Measurements from ENCODE around the gene PCBP3. TPM values are rescaled to one million over a fixed set of nuclear protein-coding genes. Genes with fewer than 3 reads are reported as not detected.

PCBP3 gene
- total and polyA plus RNA-seq, 2 donors (not counting 3 experiments of a cell fraction or from before 2014, with no cell fraction given): 0.06 to 1.1 TPM

DNA sequence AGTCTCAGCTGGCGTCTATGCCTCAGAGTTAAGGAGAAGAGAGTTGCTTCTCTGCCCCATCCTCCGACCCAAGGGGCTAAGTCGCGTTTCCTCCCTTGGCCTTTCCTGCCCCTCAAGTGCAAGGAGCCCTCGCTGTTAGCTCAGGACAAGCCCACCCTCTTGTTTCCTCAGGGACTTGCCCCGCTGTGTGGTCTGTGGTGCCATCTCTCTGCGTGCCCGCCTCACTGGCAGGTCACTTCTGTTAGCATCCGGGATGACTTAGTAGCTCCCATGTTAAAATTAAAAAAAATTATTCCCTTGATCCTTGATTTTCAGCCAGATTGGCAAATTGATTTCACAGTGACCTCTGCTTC is 96.5 kb downstream of the PCBP3 start:
- H3K36me3 ChIP-seq (ENCODE audit: control insufficient read depth in 2 of 2, extremely low read depth in 1 of 2, insufficient read depth in 2 of 2, low read length in 2 of 2): no peaks in the 10 kb centered on the region

More for the DNA sequence above, 96.5 kb downstream of the PCBP3 start:
- H4K20me1 ChIP-seq (replicated peaks; ENCODE audit: control insufficient read depth, extremely low read depth, insufficient read depth, low read length): no peaks in the 10 kb centered on the region
- H3K79me2 ChIP-seq (ENCODE audit: control insufficient read depth, insufficient read depth, low read length): no peaks in the 10 kb centered on the region
- H2AFZ ChIP-seq (ENCODE audit: low read depth, low read length): no peak overlapping the region
- POLR2A ChIA-PET: no interaction called here
- no peaks in the 10 kb centered on the region for H3K9me1 ChIP-seq (replicated peaks; ENCODE audit: control insufficient read depth, extremely low read depth, insufficient read depth, low read length)
- no peak for TF ChIP-seq POLR2AphosphoS5 (IDR thresholded peaks at IDR 0.05; ENCODE audit: insufficient read depth, low read depth, low read length)
- TF ChIP-seq MYC (IDR thresholded peaks at IDR 0.05; ENCODE audit: low read depth, low read length): no peak
- TF ChIP-seq EZH2 (IDR thresholded peaks at IDR 0.05; ENCODE audit: borderline replicate concordance, low read depth, low read length, severe bottlenecking): no peak
- no peak for TF ChIP-seq GATA2 (IDR thresholded peaks at IDR 0.05; ENCODE audit: insufficient read depth, insufficient read length, low read depth, low read length)
- TF ChIP-seq, protein P1, sequence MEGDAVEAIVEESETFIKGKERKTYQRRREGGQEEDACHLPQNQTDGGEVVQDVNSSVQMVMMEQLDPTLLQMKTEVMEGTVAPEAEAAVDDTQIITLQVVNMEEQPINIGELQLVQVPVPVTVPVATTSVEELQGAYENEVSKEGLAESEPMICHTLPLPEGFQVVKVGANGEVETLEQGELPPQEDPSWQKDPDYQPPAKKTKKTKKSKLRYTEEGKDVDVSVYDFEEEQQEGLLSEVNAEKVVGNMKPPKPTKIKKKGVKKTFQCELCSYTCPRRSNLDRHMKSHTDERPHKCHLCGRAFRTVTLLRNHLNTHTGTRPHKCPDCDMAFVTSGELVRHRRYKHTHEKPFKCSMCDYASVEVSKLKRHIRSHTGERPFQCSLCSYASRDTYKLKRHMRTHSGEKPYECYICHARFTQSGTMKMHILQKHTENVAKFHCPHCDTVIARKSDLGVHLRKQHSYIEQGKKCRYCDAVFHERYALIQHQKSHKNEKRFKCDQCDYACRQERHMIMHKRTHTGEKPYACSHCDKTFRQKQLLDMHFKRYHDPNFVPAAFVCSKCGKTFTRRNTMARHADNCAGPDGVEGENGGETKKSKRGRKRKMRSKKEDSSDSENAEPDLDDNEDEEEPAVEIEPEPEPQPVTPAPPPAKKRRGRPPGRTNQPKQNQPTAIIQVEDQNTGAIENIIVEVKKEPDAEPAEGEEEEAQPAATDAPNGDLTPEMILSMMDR (IDR thresholded peaks at IDR 0.05; ENCODE audit: extremely low read depth in 1 of 2, insufficient read depth in 1 of 2, low read depth in 1 of 2, low read length in 2 of 2): no peak
- TF ChIP-seq FOS (IDR thresholded peaks at IDR 0.05; ENCODE audit: borderline replicate concordance, insufficient read depth, low read length): no peak
- no peak overlapping the region for H3K27ac ChIP-seq (ENCODE audit: insufficient read depth, low read depth, low read length)
- BruUV-seq (replicated peaks): no TSS peak
- H3K9me3 ChIP-seq (replicated peaks; ENCODE audit: control insufficient read depth, insufficient read depth, low read length): no peaks in the 10 kb centered on the region
- intact Hi-C loops (cut with micrococcal nuclease) (no loop called here), dilution Hi-C loops (cut with MboI; ENCODE audit: extremely low pct_ligation_motif_present, low sequenced_read_pairs) (no loop called here)
- CTCF ChIA-PET: interaction anchor here (1.4 to 1.5 kb wide), 2 partner anchors 8 to 9 kb away, joined by 3 to 5 read pairs; no protein-coding TSS in a partner anchor
- H3K4me3 ChIP-seq (replicated peaks in 1 of 3; ENCODE audit: insufficient read depth in 1 of 3, low read depth in 1 of 3, low read length in 3 of 3): no peak overlapping the region
- no peak for FAIRE-seq
- H3K4me2 ChIP-seq (ENCODE audit: insufficient read depth, low read length): no peak overlapping the region
- DNase-seq (ENCODE audit: low read depth, low spot score): no peak
- H3K9ac ChIP-seq (replicated peaks; ENCODE audit: extremely low read depth, insufficient read depth, low read length): no peak overlapping the region
- H3K4me1 ChIP-seq (ENCODE audit: control insufficient read depth, extremely low read depth, insufficient read depth, low read length): no peaks in the 10 kb centered on the region
- H3K27me3 ChIP-seq (ENCODE audit: control insufficient read depth in 2 of 2, insufficient read depth in 2 of 2, low read length in 2 of 2): peaks cover 0 to 6% of the 10 kb centered on the region in 2 experiments

All from endothelial cell of umbilical vein (primary cell).